Glomerular visceral epithelial cell (primary cell): ENCODE results near the gene TCEANC2.

Experiments used
- DNase-seq: peaks from one replicate; pipeline ENCODE4 v3.0.0-alpha.2; 2016; ENCODE audit errors: extremely low spot score

The TCEANC2 gene

GRCh38 chr1:54136269-54136896, 83.0 kb downstream of the TCEANC2 start:
- DNase-seq, result no peak

GRCh38 chr1:54136963-54137533, 83.6 kb downstream of the TCEANC2 start:
- DNase-seq, result no peak

GRCh38 chr1:54137534-54138061, 84.2 kb downstream of the TCEANC2 start:
- peak; percentile 96 for DNase-seq

- DNase-seq, result no peak
Observed at GRCh38 chr1:54138994-54139393, 85.6 kb downstream of the TCEANC2 start.

GRCh38 chr1:54139711-54140110, 86.3 kb downstream of the TCEANC2 start:
- no peak for DNase-seq

- no peak for DNase-seq
Observed at GRCh38 chr1:54142146-54142900, 88.9 kb downstream of the TCEANC2 start.

- no peak for DNase-seq
Observed at GRCh38 chr1:54144366-54144765, 91.0 kb downstream of the TCEANC2 start.

GRCh38 chr1:54149734-54150133, 96.3 kb downstream of the TCEANC2 start:
- DNase-seq, result no peak

GRCh38 chr1:54151013-54151412, 97.6 kb downstream of the TCEANC2 start:
- no peak for DNase-seq

- DNase-seq, result no peak
Observed at GRCh38 chr1:54152696-54153095, 99.3 kb downstream of the TCEANC2 start, which contains the start of gene CDCP2. CDCP2 (minus strand) TSS chr1:54153000; CDS start chr1:54152922, 78 bp downstream.

GRCh38 chr1:54153535-54154439, 100.4 kb downstream of the TCEANC2 start:
- DNase-seq, result peak; percentile 66
